Posterior cingulate gyrus (tissue), 11 donors: ENCODE results near the gene GGN.

Experiments used
- DNase-seq, 10 donors: peaks; one replicate each; pipeline versions ENCODE4 v3.0.0 to v3.0.0-alpha.2; 2020 to 2021; ENCODE audit warnings: mixed read lengths in 3 of 10
- intact Hi-C: fragments of 100-400 bp; cut with DNase I; formaldehyde crosslinking; loops from one replicate; pipeline ENCODE4 v1.15.1; 2023

Gene GGN

DNA sequence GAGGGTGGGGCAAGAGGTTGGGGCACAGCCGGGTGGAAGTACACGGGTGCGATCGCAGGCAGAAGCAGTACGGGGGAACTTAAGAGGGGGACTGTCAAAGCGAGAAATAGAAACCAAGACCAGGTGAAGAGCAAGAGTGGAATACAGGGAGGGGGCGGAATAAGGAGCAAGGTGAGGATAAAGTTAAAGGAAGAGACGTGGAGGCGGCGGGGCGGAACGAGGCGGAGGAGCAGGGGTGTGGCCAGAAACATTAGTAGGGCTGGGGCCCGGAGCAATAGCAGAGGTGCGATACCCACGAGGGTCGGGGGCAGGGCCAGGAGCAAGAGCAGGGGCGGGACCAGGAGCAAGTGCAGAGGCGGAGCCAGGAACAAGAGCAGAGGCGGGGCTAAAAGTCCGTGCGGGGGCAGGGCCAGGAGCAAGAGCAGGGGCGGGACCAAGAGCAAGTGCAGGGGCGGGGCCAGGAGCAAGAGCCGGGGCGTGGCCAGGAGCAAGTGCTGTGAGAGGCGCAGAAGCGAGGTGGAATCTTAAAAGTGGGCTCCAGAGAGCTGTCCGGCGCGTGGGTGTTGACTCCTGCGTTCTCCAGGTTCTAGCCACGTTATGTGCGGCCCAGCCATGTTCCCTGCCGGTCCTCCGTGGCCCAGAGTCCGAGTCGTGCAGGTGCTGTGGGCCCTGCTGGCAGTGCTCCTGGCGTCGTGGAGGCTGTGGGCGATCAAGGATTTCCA, 51.0 kb downstream of the GGN start:
- DNase-seq = peak; percentile 80 to 99 (median 85)
- intact Hi-C loops = loop anchor here (1.0 to 5.0 kb wide), 2 partner anchors 38 to 434 kb away; partner anchors contain the start of gene PSMD8

DNA sequence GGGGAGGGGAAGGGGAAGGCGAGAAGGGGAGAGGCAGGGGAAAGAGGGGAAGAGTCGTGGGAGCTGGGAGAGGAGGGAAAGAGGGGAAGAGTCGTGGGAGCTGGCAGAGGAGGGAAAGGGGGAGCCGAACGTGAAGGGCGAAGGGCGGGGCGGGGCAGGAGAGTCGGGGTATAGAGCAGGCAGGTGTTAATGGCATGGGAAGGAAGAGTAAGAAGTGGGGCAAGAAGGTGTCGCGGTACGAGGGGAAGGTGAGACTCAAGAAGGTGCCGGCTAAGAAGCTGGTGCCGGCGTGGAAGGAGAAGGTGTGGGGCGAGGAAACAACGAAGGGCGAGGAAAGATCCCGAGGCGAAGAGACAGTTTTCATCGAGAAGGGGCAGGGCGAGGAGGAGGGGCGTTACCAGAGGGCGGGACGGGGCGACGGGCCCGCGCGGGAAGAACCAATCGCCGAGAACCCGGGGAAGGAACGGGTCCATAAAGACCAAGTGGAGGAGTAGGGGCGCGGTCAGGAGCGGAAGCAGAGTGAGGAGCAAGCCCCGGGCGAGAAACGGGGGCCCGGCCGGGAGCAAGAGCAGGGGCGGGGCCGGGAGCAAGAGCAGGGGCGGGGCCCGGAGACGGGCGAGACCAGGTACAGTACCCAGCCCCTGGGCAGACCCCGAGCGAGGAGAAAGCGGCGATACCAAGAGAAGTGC, 51.7 kb downstream of the GGN start:
- intact Hi-C loops = loop anchor here (1.0 to 5.0 kb wide), 3 partner anchors 38 to 434 kb away; partner anchors contain the start of gene PSMD8
- DNase-seq = peak; percentile 92 to 99 (median 94)
